Measurements from ENCODE around the gene LMF1. TPM values are rescaled to one million over a fixed set of nuclear protein-coding genes. Genes with fewer than 3 reads are reported as not detected.
A peak's percentile ranks its signal among the peaks of the same experiment; 100 is the strongest.

Gene LMF1
- polyA plus RNA-seq (2013, experiment 1 of 2): 16.3 TPM
- 16.0 TPM for polyA plus RNA-seq (2013, experiment 2 of 2)

GRCh38 chr16:970766-971581 lies at the start of gene LMF1:
Gene LMF1 (minus strand): TSS chr16:970984. CDS start chr16:970980, 4 bp downstream.
- Histone ChIP-seq H3K4me1 (ENCODE audit: control insufficient read depth, insufficient read depth, low read length, poor library complexity, severe bottlenecking) (no peaks in the 10 kb centered on the region), H3K36me3 (ENCODE audit: control insufficient read depth, insufficient read depth, low read length) (peaks cover 23% of the 10 kb centered on the region), H3K27ac (ENCODE audit: low read depth, low read length, severe bottlenecking) (peak within 1 kb of the TSS; percentile 41), H3K4me3 (ENCODE audit: extremely low read depth, insufficient read depth, low read length, poor library complexity, severe bottlenecking) (peak within 1 kb of the TSS; percentile 82), H3K9me3 (ENCODE audit: control insufficient read depth, low read length) (peaks cover under 1% of the 10 kb centered on the region)
- WGBS, 2 experiments (ENCODE audit: insufficient coverage in 2 of 2): 7 to 9% methylated on average over 50 to 61 of the region's 71 CpGs

GRCh38 chr16:1020091-1020399 lies 49.3 kb upstream of the LMF1 start:
- Histone ChIP-seq H3K9me3 (ENCODE audit: control insufficient read depth, low read length) (no peaks in the 10 kb centered on the region), H3K4me3 (ENCODE audit: extremely low read depth, insufficient read depth, low read length, poor library complexity, severe bottlenecking) (no peak overlapping the region), H3K4me1 (ENCODE audit: control insufficient read depth, insufficient read depth, low read length, poor library complexity, severe bottlenecking) (peaks cover 3% of the 10 kb centered on the region), H3K27ac (ENCODE audit: low read depth, low read length, severe bottlenecking) (no peak overlapping the region), H3K36me3 (ENCODE audit: control insufficient read depth, insufficient read depth, low read length) (no peaks in the 10 kb centered on the region)
- WGBS, 2 experiments (ENCODE audit: insufficient coverage in 2 of 2): 96 to 97% methylated on average over 11 of the region's 11 CpGs

DNA sequence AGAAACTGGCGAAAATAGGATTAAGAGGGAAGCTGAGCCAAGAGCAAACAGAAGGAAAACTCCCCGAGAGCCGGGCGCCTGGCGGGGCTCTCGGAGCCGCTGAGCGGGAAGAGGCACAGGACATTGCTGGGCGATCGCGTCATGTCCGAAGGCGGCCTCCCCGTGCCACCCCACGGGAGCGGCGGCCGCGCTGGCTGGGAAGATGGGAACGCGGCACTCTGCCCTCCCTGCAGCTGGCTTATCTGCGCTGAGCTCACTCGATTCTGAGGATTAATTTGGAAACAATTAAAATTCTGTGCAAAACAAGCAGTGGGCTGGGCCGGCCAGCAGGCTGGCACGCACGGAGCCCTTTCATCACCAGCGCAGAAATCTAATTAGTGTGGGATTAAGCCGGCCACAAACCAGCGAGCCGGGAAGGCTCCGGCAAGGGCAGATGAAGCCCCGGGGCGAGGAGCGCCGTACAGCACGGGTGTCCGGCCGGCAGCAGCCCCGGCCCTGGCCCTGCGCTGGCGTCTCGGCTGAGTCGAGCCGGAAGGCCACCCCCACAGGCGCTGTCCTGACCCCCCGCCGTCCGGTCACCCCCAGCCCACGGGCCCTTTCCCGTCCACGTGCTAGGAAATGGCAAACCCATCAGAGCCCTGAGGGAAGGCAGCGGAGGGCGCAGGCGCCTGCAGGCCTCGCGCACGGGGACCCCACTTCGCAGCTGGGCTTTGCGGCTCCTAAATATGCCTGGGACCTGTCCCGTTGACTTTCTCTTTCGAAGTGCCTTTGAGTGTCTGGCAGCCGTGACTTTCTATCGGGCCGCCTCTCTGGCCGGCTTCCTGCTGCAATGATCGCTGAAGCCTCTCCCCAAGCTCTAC lies 48.7 kb upstream of the LMF1 start:
- Histone ChIP-seq H3K36me3 (ENCODE audit: control insufficient read depth, insufficient read depth, low read length) (no peaks in the 10 kb centered on the region), H3K4me1 (ENCODE audit: control insufficient read depth, insufficient read depth, low read length, poor library complexity, severe bottlenecking) (peaks cover 3% of the 10 kb centered on the region), H3K27ac (ENCODE audit: low read depth, low read length, severe bottlenecking) (no peak overlapping the region), H3K4me3 (ENCODE audit: extremely low read depth, insufficient read depth, low read length, poor library complexity, severe bottlenecking) (no peak overlapping the region), H3K9me3 (ENCODE audit: control insufficient read depth, low read length) (no peaks in the 10 kb centered on the region)
- 92 to 94% methylated on average over 45 to 66 of the region's 66 CpGs for WGBS, 2 experiments (ENCODE audit: insufficient coverage in 2 of 2)

- Histone ChIP-seq H3K4me3 (ENCODE audit: extremely low read depth, insufficient read depth, low read length, poor library complexity, severe bottlenecking) (no peak overlapping the region), H3K9me3 (ENCODE audit: control insufficient read depth, low read length) (no peaks in the 10 kb centered on the region), H3K4me1 (ENCODE audit: control insufficient read depth, insufficient read depth, low read length, poor library complexity, severe bottlenecking) (peaks cover 3% of the 10 kb centered on the region), H3K27ac (ENCODE audit: low read depth, low read length, severe bottlenecking) (no peak overlapping the region), H3K36me3 (ENCODE audit: control insufficient read depth, insufficient read depth, low read length) (no peaks in the 10 kb centered on the region)
- 93 to 94% methylated on average over 6 to 11 of the region's 15 CpGs for WGBS, 2 experiments (ENCODE audit: insufficient coverage in 2 of 2)
Measured at GRCh38 chr16:1018447-1019198, 47.8 kb upstream of the LMF1 start.

DNA sequence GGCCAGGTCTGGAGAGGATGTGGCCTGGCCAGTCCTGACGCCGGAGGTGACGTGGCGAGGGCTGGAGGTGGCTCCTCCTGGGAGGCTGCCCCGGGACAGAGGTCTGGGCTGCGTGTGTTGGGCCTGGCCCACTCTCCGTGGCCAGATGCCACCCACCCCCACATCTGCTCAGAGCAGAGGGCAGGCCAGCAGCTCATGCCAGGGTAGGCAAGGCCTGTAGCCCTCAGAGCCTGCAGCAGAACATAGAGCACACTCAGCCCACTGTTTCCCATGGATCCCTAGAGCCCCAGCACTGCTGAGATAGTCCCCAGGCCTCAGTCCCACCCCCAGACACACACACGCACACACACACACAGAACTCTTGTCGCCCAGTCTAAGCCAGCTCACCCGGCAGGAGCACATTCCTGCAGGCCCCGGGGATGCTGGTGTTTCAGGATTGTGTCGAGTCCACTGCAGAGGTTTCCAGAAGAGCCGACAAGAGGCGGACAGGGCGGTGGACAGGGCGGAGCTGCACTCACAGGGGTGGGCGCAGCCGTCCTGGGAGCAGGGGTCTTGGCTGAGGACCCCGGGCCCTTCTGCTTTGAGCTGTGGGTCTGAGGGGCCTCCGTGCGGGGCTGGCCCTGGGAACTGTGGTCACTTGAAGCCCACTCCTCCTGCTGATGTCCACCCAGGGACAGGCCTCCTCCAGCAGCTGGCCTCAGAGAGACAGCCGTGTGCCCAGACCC lies 44.1 kb upstream of the LMF1 start:
- no peaks in the 10 kb centered on the region for H3K36me3 ChIP-seq (ENCODE audit: control insufficient read depth, insufficient read depth, low read length)
- WGBS, 2 experiments (ENCODE audit: insufficient coverage in 2 of 2): 87 to 91% methylated on average over 19 to 21 of the region's 22 CpGs

DNA sequence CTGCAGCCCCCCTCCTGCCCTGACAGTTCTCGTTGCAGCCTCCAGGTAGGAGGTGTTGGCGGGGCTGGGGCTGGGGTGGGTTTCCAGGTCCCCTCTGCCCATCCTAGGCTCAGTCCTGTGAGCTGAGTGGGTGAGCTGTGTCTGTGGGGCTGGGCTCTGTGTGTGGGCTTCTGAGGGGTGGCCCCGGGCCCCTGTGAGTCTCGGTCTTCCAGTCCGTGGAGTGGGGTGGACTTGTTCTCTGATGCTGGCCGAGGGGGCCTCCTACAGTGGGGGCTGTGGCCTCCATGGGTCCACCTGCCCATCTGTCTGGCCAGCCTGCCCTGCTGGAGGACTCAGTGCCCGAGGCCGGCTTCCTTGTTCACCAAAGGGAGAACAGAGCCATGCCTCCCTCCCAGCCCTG lies 43.4 kb upstream of the LMF1 start:
- Histone ChIP-seq H3K9me3 (ENCODE audit: control insufficient read depth, low read length) (no peaks in the 10 kb centered on the region), H3K4me3 (ENCODE audit: extremely low read depth, insufficient read depth, low read length, poor library complexity, severe bottlenecking) (no peak overlapping the region), H3K4me1 (ENCODE audit: control insufficient read depth, insufficient read depth, low read length, poor library complexity, severe bottlenecking) (no peaks in the 10 kb centered on the region), H3K36me3 (ENCODE audit: control insufficient read depth, insufficient read depth, low read length) (no peaks in the 10 kb centered on the region), H3K27ac (ENCODE audit: low read depth, low read length, severe bottlenecking) (no peak overlapping the region)
- WGBS, 2 experiments (ENCODE audit: insufficient coverage in 2 of 2): 89 to 98% methylated on average over 4 to 6 of the region's 8 CpGs

More for the DNA sequence above, 44.1 kb upstream of the LMF1 start:
- Histone ChIP-seq H3K4me1 (ENCODE audit: control insufficient read depth, insufficient read depth, low read length, poor library complexity, severe bottlenecking) (no peaks in the 10 kb centered on the region), H3K4me3 (ENCODE audit: extremely low read depth, insufficient read depth, low read length, poor library complexity, severe bottlenecking) (no peak overlapping the region), H3K27ac (ENCODE audit: low read depth, low read length, severe bottlenecking) (no peak overlapping the region), H3K9me3 (ENCODE audit: control insufficient read depth, low read length) (no peaks in the 10 kb centered on the region)

DNA sequence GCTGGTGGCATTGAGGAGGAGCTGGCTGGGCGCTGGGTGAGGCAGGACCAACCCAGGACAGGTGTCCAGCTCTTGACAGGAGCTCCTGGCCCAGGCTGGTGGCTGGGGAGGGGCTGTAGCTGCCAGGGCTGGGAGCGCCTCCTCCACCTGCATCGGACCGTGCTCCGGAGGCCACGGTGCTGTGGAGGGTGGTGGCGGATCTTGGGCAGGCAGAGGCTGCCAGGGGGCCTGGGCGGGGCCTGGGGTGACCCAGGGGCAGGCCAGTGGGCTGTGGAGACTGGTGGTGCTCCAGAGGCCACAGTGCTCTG lies 42.8 kb upstream of the LMF1 start:
- Histone ChIP-seq H3K9me3 (ENCODE audit: control insufficient read depth, low read length) (no peaks in the 10 kb centered on the region), H3K4me3 (ENCODE audit: extremely low read depth, insufficient read depth, low read length, poor library complexity, severe bottlenecking) (no peak overlapping the region), H3K4me1 (ENCODE audit: control insufficient read depth, insufficient read depth, low read length, poor library complexity, severe bottlenecking) (no peaks in the 10 kb centered on the region), H3K36me3 (ENCODE audit: control insufficient read depth, insufficient read depth, low read length) (no peaks in the 10 kb centered on the region), H3K27ac (ENCODE audit: low read depth, low read length, severe bottlenecking) (no peak overlapping the region)
- 83 to 93% methylated on average over 7 to 8 of the region's 8 CpGs for WGBS, 2 experiments (ENCODE audit: insufficient coverage in 2 of 2)

DNA sequence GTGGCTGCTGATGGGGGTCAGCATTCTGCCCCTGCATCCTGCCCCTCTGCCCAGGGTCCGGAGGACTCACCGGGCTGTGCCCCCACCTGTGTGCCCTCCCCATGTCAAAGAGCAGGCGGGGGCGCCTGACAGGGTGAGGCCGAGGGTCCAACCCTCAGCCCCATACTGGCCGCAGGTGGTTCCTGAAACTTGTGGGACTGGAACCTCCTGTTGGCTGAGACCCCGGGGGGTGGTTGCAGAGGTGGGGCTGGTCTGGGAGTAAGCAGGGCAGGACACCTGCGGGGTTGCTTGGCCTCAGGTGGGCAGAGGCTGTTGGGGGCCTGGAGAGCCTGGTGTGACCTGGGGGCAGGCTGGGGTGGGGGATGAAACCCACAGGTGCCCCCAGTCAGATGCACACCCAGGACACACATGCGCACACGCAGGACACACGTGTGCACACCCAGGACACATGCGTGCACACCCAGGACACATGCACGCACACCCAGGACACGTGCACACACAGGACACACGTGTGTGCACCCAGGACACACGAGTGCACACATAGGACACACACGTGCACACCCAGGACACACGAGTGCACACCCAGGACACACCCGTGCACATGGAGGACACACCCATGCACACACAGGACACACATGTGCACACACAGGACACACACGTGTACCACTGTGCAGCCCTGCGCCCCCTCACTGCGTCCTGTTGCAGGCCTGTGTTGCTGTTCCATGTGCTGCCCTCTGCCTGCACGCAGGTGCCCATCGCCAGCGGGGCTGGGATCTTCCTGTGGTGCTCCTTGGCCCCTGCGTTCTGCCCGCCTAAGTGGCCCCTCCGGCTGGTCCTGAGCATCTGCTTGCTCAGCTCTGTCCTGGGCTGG lies 42.2 kb upstream of the LMF1 start:
- Histone ChIP-seq H3K4me3 (ENCODE audit: extremely low read depth, insufficient read depth, low read length, poor library complexity, severe bottlenecking) (no peak overlapping the region), H3K27ac (ENCODE audit: low read depth, low read length, severe bottlenecking) (no peak overlapping the region), H3K4me1 (ENCODE audit: control insufficient read depth, insufficient read depth, low read length, poor library complexity, severe bottlenecking) (no peaks in the 10 kb centered on the region), H3K9me3 (ENCODE audit: control insufficient read depth, low read length) (no peaks in the 10 kb centered on the region), H3K36me3 (ENCODE audit: control insufficient read depth, insufficient read depth, low read length) (no peaks in the 10 kb centered on the region)
- 93 to 95% methylated on average over 26 to 27 of the region's 28 CpGs for WGBS, 2 experiments (ENCODE audit: insufficient coverage in 2 of 2)

GRCh38 chr16:1012135-1012534 lies 41.4 kb upstream of the LMF1 start:
- H3K9me3 ChIP-seq (ENCODE audit: control insufficient read depth, low read length): no peaks in the 10 kb centered on the region
- no peak overlapping the region for H3K27ac ChIP-seq (ENCODE audit: low read depth, low read length, severe bottlenecking)
- no peak overlapping the region for H3K4me3 ChIP-seq (ENCODE audit: extremely low read depth, insufficient read depth, low read length, poor library complexity, severe bottlenecking)
- no peaks in the 10 kb centered on the region for H3K36me3 ChIP-seq (ENCODE audit: control insufficient read depth, insufficient read depth, low read length)
- no peaks in the 10 kb centered on the region for H3K4me1 ChIP-seq (ENCODE audit: control insufficient read depth, insufficient read depth, low read length, poor library complexity, severe bottlenecking)
- WGBS, 2 experiments (ENCODE audit: insufficient coverage in 2 of 2): 92 to 95% methylated on average over 17 to 19 of the region's 19 CpGs

Data from mesodermal cell (in vitro differentiated cells).